ENCODE measurements around the gene CELA1. TPM values are rescaled to one million over a fixed set of nuclear protein-coding genes. Genes with fewer than 3 reads are reported as not detected.

CELA1 gene
- total RNA-seq, 1 experiment from 2014 or later: not detected

DNA sequence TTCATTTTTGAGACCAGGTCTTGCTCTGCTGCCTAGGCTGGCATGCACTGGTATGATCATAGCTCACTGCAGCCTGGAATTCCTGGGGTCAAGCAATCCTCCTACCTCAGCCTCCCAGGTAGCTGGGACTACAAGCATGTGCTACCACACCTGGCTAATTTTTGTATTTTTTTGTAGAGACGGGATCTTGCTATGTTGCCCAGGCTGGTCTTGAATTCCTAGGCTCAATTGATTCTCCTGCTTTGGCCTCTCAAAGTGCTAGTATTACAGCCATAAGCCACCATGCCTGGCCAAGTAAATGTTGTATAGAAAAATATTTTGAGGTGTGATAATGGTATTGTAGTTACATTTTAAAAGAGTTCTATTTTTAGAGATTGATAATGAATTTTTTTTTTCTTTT lies 35.1 kb downstream of the CELA1 start (continued):
- TF ChIP-seq REST (IDR thresholded peaks at IDR 0.05; ENCODE audit: low read depth) (no peak), CBX3 (IDR thresholded peaks at IDR 0.05; ENCODE audit: low read depth) (no peak), CEBPB (IDR thresholded peaks at IDR 0.05; ENCODE audit: low read depth) (no peak), EGR1 (IDR thresholded peaks at IDR 0.05; ENCODE audit: low read depth) (no peak), RAD21 (IDR thresholded peaks at IDR 0.05; ENCODE audit: low read depth) (no peak), POLR2AphosphoS5 (IDR thresholded peaks at IDR 0.05; ENCODE audit: low read depth, low read length) (no peak)

DNA sequence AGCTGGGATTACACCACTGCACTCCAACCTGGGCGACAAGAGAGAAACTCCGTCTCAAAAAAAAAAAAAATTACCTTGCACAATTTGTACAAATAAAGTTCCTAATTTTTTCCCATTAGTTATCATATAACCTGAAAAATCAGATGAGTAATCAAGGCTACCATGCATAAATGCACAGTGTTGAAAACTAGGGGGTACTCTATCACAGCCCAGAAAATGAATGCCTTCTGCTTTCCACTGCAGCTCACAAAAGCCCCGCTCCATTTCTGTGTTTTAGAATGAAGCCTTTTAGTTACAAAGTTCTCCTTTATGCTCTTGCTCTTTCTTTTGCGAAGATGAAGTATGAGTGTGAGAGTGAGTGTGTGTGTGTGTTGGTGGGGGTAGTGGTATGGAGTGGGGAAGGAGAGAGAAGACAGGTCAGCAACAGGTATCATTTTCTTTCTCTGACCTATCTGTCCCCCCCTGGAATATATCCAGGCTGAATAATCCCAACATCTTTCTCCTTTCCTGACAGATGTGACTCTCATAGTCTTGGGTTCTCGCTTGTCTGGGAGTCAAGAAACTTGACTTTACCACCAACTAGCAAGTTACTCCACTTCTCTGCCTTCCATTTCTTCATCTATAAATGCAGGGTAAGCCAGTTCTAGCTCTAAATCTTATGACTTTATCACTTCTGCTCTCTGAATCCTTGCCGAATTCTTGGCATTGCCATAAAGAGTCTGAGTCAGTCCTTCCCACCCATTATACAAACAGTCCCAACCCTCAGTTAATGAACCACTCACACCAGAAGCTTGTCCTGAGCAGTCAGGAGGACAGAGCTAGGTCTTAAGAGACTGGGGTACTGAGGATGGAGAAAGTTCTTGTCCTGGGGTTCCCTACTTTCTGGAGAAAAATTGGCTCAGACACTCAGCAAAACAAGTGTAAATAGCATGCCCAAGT lies 38.6 kb downstream of the CELA1 start:
- H3K4me1 ChIP-seq (ENCODE audit: control insufficient read depth in 1 of 2, insufficient read depth in 2 of 2, low read length in 2 of 2): peaks cover 7 to 17% of the 10 kb centered on the region in 2 experiments; a peak in 3 of 4 replicates
- intact Hi-C loops (cut with micrococcal nuclease): no loop called here
- POLR2A ChIA-PET: no interaction called here
- RAD21 ChIA-PET (ENCODE audit: low non-redundant PET in 1 of 2, low total read pairs in 2 of 2, uncharacterized antibody in 2 of 2, unreplicated experiment in 2 of 2): no interaction called here
- peak overlapping the region; percentile 64 for H3K4me2 ChIP-seq (ENCODE audit: low read length)
- H3K9ac ChIP-seq (ENCODE audit: low read length): peak overlapping the region; percentile 16; the same call in 1 of the 2 replicates
- H3K9me3 ChIP-seq (ENCODE audit: control insufficient read depth in 1 of 2, insufficient read depth in 1 of 2, low read depth in 1 of 2, low read length in 2 of 2): no peaks in the 10 kb centered on the region
- H3K27ac ChIP-seq (ENCODE audit: low read depth, low read length): peak overlapping the region; percentile 15; the same call in 1 of the 2 replicates
- DNase-seq (ENCODE audit: low read depth, low spot score) (peak; percentile 35), ATAC-seq (peak; percentile 91)
- peak overlapping the region in 1 of 2 experiments; percentile 33; a peak in 1 of 4 replicates for H3K4me3 ChIP-seq (replicated peaks in 1 of 2; ENCODE audit: low read depth in 1 of 2, low read length in 2 of 2)
- no peaks in the 10 kb centered on the region for H3K9me2 ChIP-seq (ENCODE audit: insufficient read depth)
- CTCF ChIA-PET: interaction anchor here (1.4 kb wide), 1 partner anchor 45 kb away, joined by 4 read pairs; no protein-coding TSS in a partner anchor
- H2AFZ ChIP-seq (ENCODE audit: low read depth, low read length, poor library complexity, severe bottlenecking): peak overlapping the region; percentile 89
- no peaks in the 10 kb centered on the region for H3K79me2 ChIP-seq (ENCODE audit: insufficient read depth, low read length)
- H4K20me1 ChIP-seq (ENCODE audit: insufficient read depth): no peaks in the 10 kb centered on the region
- no peak for TF ChIP-seq EGR1 (IDR thresholded peaks at IDR 0.05; ENCODE audit: low read depth)
- peak; percentile 56; the same call in 1 of the 2 replicates for TF ChIP-seq CBX3 (IDR thresholded peaks at IDR 0.05; ENCODE audit: low read depth)
- TF ChIP-seq FOSL1 (IDR thresholded peaks at IDR 0.05; ENCODE audit: low read depth): peak; percentile 49
- TF ChIP-seq SIN3A (IDR thresholded peaks at IDR 0.05; ENCODE audit: low read depth): no peak
- TF ChIP-seq ZBTB33 (IDR thresholded peaks at IDR 0.05; ENCODE audit: extremely low read depth, insufficient replicate concordance, low read length): no peak
- no peak for TF ChIP-seq ELF1 (IDR thresholded peaks at IDR 0.05; ENCODE audit: borderline replicate concordance, low read depth)
- TF ChIP-seq, protein P1, sequence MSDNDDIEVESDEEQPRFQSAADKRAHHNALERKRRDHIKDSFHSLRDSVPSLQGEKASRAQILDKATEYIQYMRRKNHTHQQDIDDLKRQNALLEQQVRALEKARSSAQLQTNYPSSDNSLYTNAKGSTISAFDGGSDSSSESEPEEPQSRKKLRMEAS (IDR thresholded peaks at IDR 0.05): 0 out of 2 replicates have a peak, but pooled peaks have one; percentile 6
- peak; percentile 29; the same call in 1 of the 2 replicates for TF ChIP-seq JUND (IDR thresholded peaks at IDR 0.05)
- peak; percentile 42 for TF ChIP-seq SP1 (IDR thresholded peaks at IDR 0.05; ENCODE audit: low read depth)
- TF ChIP-seq REST (IDR thresholded peaks at IDR 0.05; ENCODE audit: low read depth): no peak
- 0 out of 2 replicates have a peak, but pooled peaks have one; percentile 23 for TF ChIP-seq POLR2AphosphoS5 (IDR thresholded peaks at IDR 0.05; ENCODE audit: low read depth, low read length)
- no TSS peak for BruUV-seq (replicated peaks)
- no peaks in the 10 kb centered on the region for H3K27me3 ChIP-seq (ENCODE audit: insufficient read depth, low read length)
- H3K36me3 ChIP-seq (ENCODE audit: control insufficient read depth in 1 of 2, insufficient read depth in 2 of 2, low read length in 2 of 2): no peaks in the 10 kb centered on the region
